ENCODE measurements around the gene HOTAIR.

HOTAIR gene

GRCh38 chr12:53948650-53949593 is 25.8 kb downstream of the HOTAIR start:
- no peak overlapping the region for H3K27ac ChIP-seq
- TF ChIP-seq ZFX (IDR thresholded peaks at IDR 0.05) = no peak
- TF ChIP-seq CTCF (conservative IDR thresholded peaks at IDR 0.05) = no peak

- no peak overlapping the region for H3K27ac ChIP-seq
- no peak for TF ChIP-seq CTCF (conservative IDR thresholded peaks at IDR 0.05)
- no peak for TF ChIP-seq ZFX (IDR thresholded peaks at IDR 0.05)
These were observed 27.0 kb downstream of the HOTAIR start for GRCh38 chr12:53947743-53948142.

- TF ChIP-seq CTCF (conservative IDR thresholded peaks at IDR 0.05) (no peak), ZFX (IDR thresholded peaks at IDR 0.05) (no peak)
- no peak overlapping the region for H3K27ac ChIP-seq
These were observed 29.6 kb downstream of the HOTAIR start for GRCh38 chr12:53944907-53945847.

- no peak overlapping the region for H3K27ac ChIP-seq
These were observed 30.5 kb downstream of the HOTAIR start for GRCh38 chr12:53944209-53944608.

GRCh38 chr12:53942467-53942997 is 32.2 kb downstream of the HOTAIR start:
- no peak overlapping the region for H3K27ac ChIP-seq
- TF ChIP-seq ZFX (IDR thresholded peaks at IDR 0.05) (no peak), CTCF (conservative IDR thresholded peaks at IDR 0.05) (no peak)

More at GRCh38 chr12:53944209-53944608, 30.5 kb downstream of the HOTAIR start:
- TF ChIP-seq ZFX (IDR thresholded peaks at IDR 0.05) (no peak), CTCF (conservative IDR thresholded peaks at IDR 0.05) (no peak)

GRCh38 chr12:53941750-53942149 is 33.0 kb downstream of the HOTAIR start:
- no peak overlapping the region for H3K27ac ChIP-seq
- TF ChIP-seq ZFX (IDR thresholded peaks at IDR 0.05) = no peak
- TF ChIP-seq CTCF (conservative IDR thresholded peaks at IDR 0.05) = no peak
